ENCODE measurements around the gene RD3L. TPM values are rescaled to one million over a fixed set of nuclear protein-coding genes. Genes with fewer than 3 reads are reported as not detected.

RD3L gene
- total RNA-seq, 1 donor from 2014 or later: not detected

DNA sequence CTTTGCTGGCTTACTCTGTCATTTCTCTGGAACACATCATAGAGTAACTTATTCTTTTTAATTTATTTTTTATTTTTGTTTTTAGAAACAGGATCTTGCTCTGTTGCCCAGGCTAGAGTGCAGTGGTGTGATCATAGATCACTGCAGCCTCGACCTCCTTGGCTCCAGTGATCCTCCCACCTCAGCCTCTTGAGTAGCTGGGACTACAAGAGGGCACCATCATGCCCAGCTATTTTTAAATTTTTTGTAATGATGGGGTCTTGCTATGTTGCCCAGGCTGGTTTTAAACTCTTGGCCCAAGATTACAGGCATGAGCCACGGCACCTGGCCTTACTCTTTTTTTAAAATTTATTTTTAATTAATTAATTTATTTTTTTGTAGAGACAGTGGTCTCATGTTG lies 32.2 kb upstream of the RD3L start:
- no peak overlapping the region for H3K4me3 ChIP-seq
- no peaks in the 10 kb centered on the region for H3K4me1 ChIP-seq
- no peak overlapping the region for H3K27ac ChIP-seq
- no peaks in the 10 kb centered on the region for H3K36me3 ChIP-seq
- no peaks in the 10 kb centered on the region for H3K27me3 ChIP-seq
- H3K9me3 ChIP-seq: no peaks in the 10 kb centered on the region
- no peak for TF ChIP-seq CTCF (IDR thresholded peaks at IDR 0.05)
- ATAC-seq: no peak
- intact Hi-C loops (cut with DNase I): no loop called here
- DNase-seq: no peak

- Histone ChIP-seq H3K27me3 (no peaks in the 10 kb centered on the region), H3K4me1 (no peaks in the 10 kb centered on the region), H3K9me3 (no peaks in the 10 kb centered on the region), H3K27ac (no peak overlapping the region), H3K36me3 (no peaks in the 10 kb centered on the region), H3K4me3 (no peak overlapping the region)
- intact Hi-C loops (cut with DNase I): no loop called here
- no peak for TF ChIP-seq CTCF (IDR thresholded peaks at IDR 0.05)
- peak; percentile 83 for ATAC-seq
- no peak for DNase-seq
Measured at GRCh38 chr14:103973354-103973753, 31.0 kb upstream of the RD3L start.

DNA sequence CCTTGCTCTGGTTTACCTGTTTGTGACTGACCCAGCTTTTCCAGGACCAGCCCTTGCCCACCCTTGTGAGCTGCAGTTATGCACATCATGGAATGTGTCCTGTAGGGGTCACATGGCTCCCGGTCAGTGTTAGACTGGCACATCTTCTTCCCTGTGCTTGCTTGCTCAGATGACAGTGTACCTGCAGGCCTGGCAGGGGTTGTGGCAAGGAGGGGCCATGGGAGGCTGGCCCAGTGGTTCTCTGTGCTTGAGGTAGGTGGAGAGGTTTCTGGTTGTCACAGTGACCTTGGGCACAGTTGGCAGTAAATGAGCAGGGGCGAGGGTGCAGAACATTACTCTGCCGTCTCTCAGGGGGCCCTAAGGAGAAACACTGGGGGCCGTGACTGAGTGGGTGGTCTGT lies 27.6 kb upstream of the RD3L start:
- Histone ChIP-seq H3K4me1 (no peaks in the 10 kb centered on the region), H3K9me3 (no peaks in the 10 kb centered on the region), H3K4me3 (no peak overlapping the region), H3K36me3 (no peaks in the 10 kb centered on the region), H3K27me3 (no peaks in the 10 kb centered on the region), H3K27ac (no peak overlapping the region)
- no peak for ATAC-seq
- TF ChIP-seq CTCF (IDR thresholded peaks at IDR 0.05): no peak
- intact Hi-C loops (cut with DNase I): no loop called here
- DNase-seq: no peak

- H3K4me1 ChIP-seq: no peaks in the 10 kb centered on the region
- ATAC-seq (no peak), DNase-seq (no peak)
- no peaks in the 10 kb centered on the region for H3K27me3 ChIP-seq
- intact Hi-C loops (cut with DNase I): no loop called here
- H3K36me3 ChIP-seq: no peaks in the 10 kb centered on the region
- H3K27ac ChIP-seq: no peak overlapping the region
- H3K4me3 ChIP-seq: no peak overlapping the region
- no peak for TF ChIP-seq CTCF (IDR thresholded peaks at IDR 0.05)
- no peaks in the 10 kb centered on the region for H3K9me3 ChIP-seq
Measured at GRCh38 chr14:103966631-103967030, 24.3 kb upstream of the RD3L start.

DNA sequence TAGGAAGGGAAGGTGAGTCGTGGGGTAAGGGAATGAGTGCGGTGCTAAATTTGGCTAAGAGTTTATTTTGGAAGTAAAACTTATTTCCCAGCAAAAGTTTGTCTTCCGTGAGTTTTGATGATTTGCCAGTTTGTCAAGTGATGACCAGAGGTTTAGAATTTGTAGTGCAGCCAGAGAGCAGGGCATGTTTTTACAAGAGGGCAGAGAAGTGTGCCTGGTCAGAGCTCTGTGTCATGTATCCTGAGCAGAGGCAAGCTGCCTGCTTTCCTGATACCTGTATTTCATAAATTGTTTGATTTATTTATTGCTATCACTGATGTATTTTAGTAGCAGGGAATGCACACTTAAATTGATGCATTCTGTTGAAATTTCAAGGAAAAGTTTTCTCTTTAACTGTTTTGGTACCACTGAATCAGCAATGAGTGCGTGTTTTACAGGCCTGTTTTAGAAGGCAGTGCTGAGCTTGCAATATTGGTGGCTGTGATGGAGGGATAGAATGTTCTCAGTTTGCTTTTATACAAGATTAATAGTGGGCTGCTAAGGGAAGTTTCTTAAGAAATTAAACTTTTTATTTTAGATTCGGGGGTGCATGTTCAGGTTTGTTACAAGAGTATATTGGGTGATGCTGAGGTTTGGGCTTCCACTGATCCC lies 19.7 kb upstream of the RD3L start:
- no peak overlapping the region for H3K4me3 ChIP-seq
- no peak for ATAC-seq

More for the DNA sequence above, 19.7 kb upstream of the RD3L start:
- H3K36me3 ChIP-seq: no peaks in the 10 kb centered on the region
- no peaks in the 10 kb centered on the region for H3K27me3 ChIP-seq
- TF ChIP-seq CTCF (IDR thresholded peaks at IDR 0.05): no peak
- no peak overlapping the region for H3K27ac ChIP-seq
- intact Hi-C loops (cut with DNase I): no loop called here
- DNase-seq: no peak
- H3K9me3 ChIP-seq: no peaks in the 10 kb centered on the region
- H3K4me1 ChIP-seq: no peaks in the 10 kb centered on the region

Measured in upper lobe of right lung (tissue), 1 donor.